ENCODE measurements around the gene ORM2. TPM values are rescaled to one million over a fixed set of nuclear protein-coding genes. Genes with fewer than 3 reads are reported as not detected.

Gene ORM2
- polyA plus RNA-seq, 1 of the 3 experiments (the other 2 are of a cell fraction) = not detected

- DNase-seq = no peak
- Histone ChIP-seq H3K9ac (no peak overlapping the region), H3K27me3 (ENCODE audit: insufficient read depth) (no peaks in the 10 kb centered on the region), H3K4me3 (ENCODE audit: low read depth in 2 of 2, low read length in 1 of 2) (no peak overlapping the region), H3K27ac (ENCODE audit: low read depth in 2 of 2, low read length in 1 of 2) (no peak overlapping the region), H3K9me3 (no peaks in the 10 kb centered on the region), H3K79me2 (ENCODE audit: insufficient read depth) (no peaks in the 10 kb centered on the region), H3K4me2 (no peak overlapping the region), H2AFZ (ENCODE audit: low read depth) (no peak overlapping the region), H3K4me1 (ENCODE audit: control insufficient read depth in 1 of 2, insufficient read depth in 2 of 2, low read depth in 1 of 2, low read length in 1 of 2) (peaks cover 5 to 18% of the 10 kb centered on the region in 2 experiments; a peak in 2 of 4 replicates), H3K36me3 (replicated peaks in 1 of 2; ENCODE audit: control insufficient read depth in 1 of 2, insufficient read depth in 2 of 2, low read length in 1 of 2) (no peaks in the 10 kb centered on the region), H3F3A (replicated peaks; ENCODE audit: insufficient read depth) (peaks cover 3% of the 10 kb centered on the region), H4K20me1 (ENCODE audit: insufficient read depth) (no peaks in the 10 kb centered on the region), H3K9me2 (no peaks in the 10 kb centered on the region)
- CTCF ChIA-PET = interaction anchor here (0.8 kb wide), 1 partner anchor 79 kb away, joined by 3 read pairs; no protein-coding TSS in a partner anchor
- TF ChIP-seq RFX5 (IDR thresholded peaks at IDR 0.05; ENCODE audit: low read length) (no peak), ELF1 (IDR thresholded peaks at IDR 0.05) (no peak), USF2 (IDR thresholded peaks at IDR 0.05; ENCODE audit: borderline replicate concordance, low read depth, low read length) (no peak), NFIC (IDR thresholded peaks at IDR 0.05; ENCODE audit: borderline replicate concordance) (no peak), SMC3 (IDR thresholded peaks at IDR 0.05; ENCODE audit: low read depth, low read length) (no peak), RAD21 (IDR thresholded peaks at IDR 0.05; ENCODE audit: low read length) (no peak), TEAD4 (IDR thresholded peaks at IDR 0.05; ENCODE audit: borderline replicate concordance, insufficient read depth) (no peak), FOSL2 (IDR thresholded peaks at IDR 0.05; ENCODE audit: borderline replicate concordance, low read depth) (no peak), FOXM1 (IDR thresholded peaks at IDR 0.05; ENCODE audit: low read depth) (no peak), JUND (IDR thresholded peaks at IDR 0.05) (no peak), ZBTB33 (IDR thresholded peaks at IDR 0.05; ENCODE audit: borderline replicate concordance, low read depth) (no peak), PBX3 (IDR thresholded peaks at IDR 0.05) (no peak), TAF1 (IDR thresholded peaks at IDR 0.05; ENCODE audit: borderline replicate concordance, low read depth, low read length) (no peak), SIN3A (IDR thresholded peaks at IDR 0.05; ENCODE audit: borderline replicate concordance, low read depth, low read length) (no peak), CTCF (IDR thresholded peaks at IDR 0.05) (no peak), EZH2phosphoT487 (IDR thresholded peaks at IDR 0.05; ENCODE audit: borderline replicate concordance, low read depth) (no peak), GATA2 (CRISPR knock-in tag; IDR thresholded peaks at IDR 0.05) (no peak), NRF1 (IDR thresholded peaks at IDR 0.05; ENCODE audit: low read depth, low read length) (no peak)
- WGBS (ENCODE audit: low lambda C conversion rate) = 95% methylated on average over 5 of the region's 6 CpGs
- POLR2A ChIA-PET = no interaction called here
Measured at GRCh38 chr9:114370251-114370967, 40.7 kb downstream of the ORM2 start.

Data from SK-N-SH (cell line).